HG02840 (cell line): ENCODE results near the gene TPPP.
"Not testable (repeated sequence)": the region's sequence is repeated elsewhere in the genome, so short reads cannot be mapped to it uniquely, and the experiment has no call there.

ENCODE experiments used
- ATAC-seq: cut with Tn5 transposase; IDR thresholded peaks from one replicate; pipeline ENCODE4 v1.9.1; 2021; ENCODE audit warnings: mild to moderate bottlenecking, moderate library complexity, moderate number of reproducible peaks; ENCODE audit not compliant: unreplicated experiment, low FRiP score

Gene TPPP

GRCh38 chr5:695475-695874, 2.3 kb upstream of the TPPP start:
- not testable (repeated sequence) for ATAC-seq

GRCh38 chr5:694042-694431, 885 bp upstream of the TPPP start:
- ATAC-seq = not testable (repeated sequence)

GRCh38 chr5:692529-693041, 567 bp downstream of the TPPP start:
- not testable (repeated sequence) for ATAC-seq

GRCh38 chr5:691817-692528, 1.2 kb downstream of the TPPP start:
- no peak for ATAC-seq

GRCh38 chr5:691049-691448, 2.1 kb downstream of the TPPP start:
- not testable (repeated sequence) for ATAC-seq

GRCh38 chr5:690293-690692, 2.9 kb downstream of the TPPP start:
- not testable (repeated sequence) for ATAC-seq

- ATAC-seq = not testable (repeated sequence)
Measured at GRCh38 chr5:688348-689010, 4.7 kb downstream of the TPPP start.

GRCh38 chr5:686936-687335, 6.2 kb downstream of the TPPP start:
- ATAC-seq = not testable (repeated sequence)

GRCh38 chr5:686172-686523, 7.0 kb downstream of the TPPP start:
- not testable (repeated sequence) for ATAC-seq

GRCh38 chr5:685262-686171, 7.6 kb downstream of the TPPP start:
- no peak for ATAC-seq

GRCh38 chr5:684751-685216, 8.4 kb downstream of the TPPP start:
- no peak for ATAC-seq

- no peak for ATAC-seq
Measured at GRCh38 chr5:683551-684481, 9.3 kb downstream of the TPPP start.

GRCh38 chr5:682651-683358, 10.3 kb downstream of the TPPP start:
- ATAC-seq = not testable (repeated sequence)

GRCh38 chr5:682216-682615, 10.9 kb downstream of the TPPP start:
- not testable (repeated sequence) for ATAC-seq

GRCh38 chr5:681317-682191, 11.6 kb downstream of the TPPP start:
- not testable (repeated sequence) for ATAC-seq

- not testable (repeated sequence) for ATAC-seq
Measured at GRCh38 chr5:680836-681235, 12.3 kb downstream of the TPPP start.

GRCh38 chr5:680118-680795, 12.9 kb downstream of the TPPP start:
- not testable (repeated sequence) for ATAC-seq
